Measurements from ENCODE around the gene IFTAP. TPM values are rescaled to one million over a fixed set of nuclear protein-coding genes. Genes with fewer than 3 reads are reported as not detected.

Gene IFTAP
- polyA plus RNA-seq, 1 donor, result 43.2 TPM

Other genes with a start within 250 kb of the IFTAP start
- 21.5 TPM for gene TRAF6, start 84.2 kb upstream of the IFTAP start, polyA plus RNA-seq (ENCODE audit: insufficient read length)
- gene RAG1, start 26.5 kb upstream of the IFTAP start, polyA plus RNA-seq (ENCODE audit: insufficient read length), result 10.2 TPM
- 0.19 TPM for gene RAG2, start 3.7 kb downstream of the IFTAP start, polyA plus RNA-seq (ENCODE audit: insufficient read length)